GM12878 (cell line): Measurements from ENCODE around the gene NKX1-1.

Experiments used
- ESRRA ChIP-seq: IDR thresholded peaks from 2 replicates; pipeline ENCODE4 v1.6.1; 2012; ENCODE audit warnings: mild to moderate bottlenecking, low read length, improper control_type of control experiment
- TAF1 ChIP-seq: IDR thresholded peaks from 2 replicates; pipeline ENCODE4 v1.6.1; 2011; ENCODE audit warnings: mild to moderate bottlenecking, low read depth, low read length, borderline replicate concordance
- YY1 ChIP-seq: IDR thresholded peaks from 2 replicates; pipeline ENCODE4 v1.6.1; 2011; ENCODE audit warnings: low read depth, mild to moderate bottlenecking, low read length
- TF ChIP-seq, protein P1 (sequence below), 3 experiments: IDR thresholded peaks in 2 of 3; conservative IDR thresholded peaks in 1 of 3; 2 replicates each; pipeline ENCODE4 v1.5.1; 2011; ENCODE audit warnings: low read depth in 3 of 3, low read length in 3 of 3, mild to moderate bottlenecking in 3 of 3, control low read depth in 2 of 3, moderate library complexity in 2 of 3, inconsistent platforms in 1 of 3, mixed read lengths in 1 of 3; ENCODE audit not compliant: control insufficient read depth in 2 of 3, insufficient read depth in 1 of 3; ENCODE audit errors: extremely low read depth in 1 of 3

- TF ChIP-seq TAF1 (no peak), ESRRA (no peak), YY1 (no peak)
- TF ChIP-seq, protein P1, sequence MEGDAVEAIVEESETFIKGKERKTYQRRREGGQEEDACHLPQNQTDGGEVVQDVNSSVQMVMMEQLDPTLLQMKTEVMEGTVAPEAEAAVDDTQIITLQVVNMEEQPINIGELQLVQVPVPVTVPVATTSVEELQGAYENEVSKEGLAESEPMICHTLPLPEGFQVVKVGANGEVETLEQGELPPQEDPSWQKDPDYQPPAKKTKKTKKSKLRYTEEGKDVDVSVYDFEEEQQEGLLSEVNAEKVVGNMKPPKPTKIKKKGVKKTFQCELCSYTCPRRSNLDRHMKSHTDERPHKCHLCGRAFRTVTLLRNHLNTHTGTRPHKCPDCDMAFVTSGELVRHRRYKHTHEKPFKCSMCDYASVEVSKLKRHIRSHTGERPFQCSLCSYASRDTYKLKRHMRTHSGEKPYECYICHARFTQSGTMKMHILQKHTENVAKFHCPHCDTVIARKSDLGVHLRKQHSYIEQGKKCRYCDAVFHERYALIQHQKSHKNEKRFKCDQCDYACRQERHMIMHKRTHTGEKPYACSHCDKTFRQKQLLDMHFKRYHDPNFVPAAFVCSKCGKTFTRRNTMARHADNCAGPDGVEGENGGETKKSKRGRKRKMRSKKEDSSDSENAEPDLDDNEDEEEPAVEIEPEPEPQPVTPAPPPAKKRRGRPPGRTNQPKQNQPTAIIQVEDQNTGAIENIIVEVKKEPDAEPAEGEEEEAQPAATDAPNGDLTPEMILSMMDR (IDR thresholded peaks at IDR 0.05 in 2 of 3, conservative IDR thresholded peaks at IDR 0.05 in 1 of 3; ENCODE audit: control insufficient read depth in 2 of 3, extremely low read depth in 1 of 3, insufficient read depth in 1 of 3, low read depth in 3 of 3, low read length in 3 of 3) = no peak
Measured at GRCh38 chr4:1383728-1384591, 22.3 kb downstream of the NKX1-1 start.
